PFSK-1 (cell line): Measurements from ENCODE around the gene LRRN4CL.

Experiments
- FOXP2 ChIP-seq: optimal IDR thresholded peaks from 2 replicates; pipeline ENCODE3; 2011; ENCODE audit warnings: borderline replicate concordance, control low read depth, inconsistent platforms; ENCODE audit not compliant: insufficient read depth; ENCODE audit errors: extremely low read length, extremely low read depth
- POLR2AphosphoS5 ChIP-seq: IDR thresholded peaks from 2 replicates; pipeline ENCODE4 v1.6.1; 2012; ENCODE audit warnings: low read depth, mild to moderate bottlenecking, control low read depth, low read length, moderate library complexity
- REST ChIP-seq, 2 experiments: IDR thresholded peaks; 2 replicates each; pipeline versions ENCODE4 v1.6.1 to v1.8.0; 2011 to 2012; ENCODE audit warnings: low read depth in 2 of 2, low read length in 2 of 2, control low read depth in 1 of 2, inconsistent platforms in 1 of 2, mild to moderate bottlenecking in 1 of 2, moderate library complexity in 1 of 2; ENCODE audit not compliant: insufficient read depth in 1 of 2
- SIN3A ChIP-seq: IDR thresholded peaks from 2 replicates; pipeline ENCODE4 v1.6.1; 2012; ENCODE audit warnings: mild to moderate bottlenecking, low read length, moderate library complexity, borderline replicate concordance; ENCODE audit not compliant: insufficient read depth
- TAF1 ChIP-seq: IDR thresholded peaks from 2 replicates; pipeline ENCODE4 v1.6.1; 2012; ENCODE audit warnings: low read length, control low read depth, borderline replicate concordance; ENCODE audit not compliant: insufficient read depth

Gene LRRN4CL

GRCh38 chr11:62664405-62665074 lies 24.8 kb downstream of the LRRN4CL start:
- TF ChIP-seq POLR2AphosphoS5 (no peak), SIN3A (no peak), FOXP2 (no peak), TAF1 (no peak), REST (IDR thresholded peaks at IDR 0.05; ENCODE audit: insufficient read depth in 1 of 2, low read depth in 2 of 2, low read length in 2 of 2) (no peak)

- TF ChIP-seq SIN3A (no peak), FOXP2 (no peak)
These were observed 32.4 kb downstream of the LRRN4CL start for GRCh38 chr11:62656796-62657429.

GRCh38 chr11:62654297-62654696 lies 35.0 kb downstream of the LRRN4CL start:
- TF ChIP-seq TAF1 (no peak), REST (IDR thresholded peaks at IDR 0.05; ENCODE audit: insufficient read depth in 1 of 2, low read depth in 2 of 2, low read length in 2 of 2) (no peak), SIN3A (no peak), POLR2AphosphoS5 (no peak), FOXP2 (no peak)

GRCh38 chr11:62652161-62653006 lies 36.9 kb downstream of the LRRN4CL start:
- no peak for TF ChIP-seq TAF1
- TF ChIP-seq POLR2AphosphoS5: no peak

- TF ChIP-seq FOXP2 (no peak), TAF1 (no peak)
These were observed 39.8 kb downstream of the LRRN4CL start for GRCh38 chr11:62649486-62649885.

GRCh38 chr11:62648967-62649364 lies 40.4 kb downstream of the LRRN4CL start:
- TF ChIP-seq SIN3A (no peak), FOXP2 (no peak), TAF1 (no peak), REST (IDR thresholded peaks at IDR 0.05; ENCODE audit: insufficient read depth in 1 of 2, low read depth in 2 of 2, low read length in 2 of 2) (no peak), POLR2AphosphoS5 (no peak)
